Heart left ventricle (tissue), 13 donors: ENCODE data around the gene OR6X1.

Experiments
- POLR2A ChIP-seq, 2 donors: fragments of 450-650 bp; IDR thresholded peaks; one replicate each; pipeline ENCODE4 v1.6.1; 2017; ENCODE audit warnings: antibody characterized with exemption in 2 of 2, mild to moderate bottlenecking in 2 of 2, moderate library complexity in 2 of 2
- TF ChIP-seq, protein P1 (sequence below), 12 donors: fragments of 200-600 bp; sonication (generic) in 4 of 12; IDR thresholded peaks; one replicate each; pipeline versions ENCODE4 v1.5.0 to v1.8.0; 2018 to 2022; ENCODE audit warnings: antibody characterized with exemption in 12 of 12, mild to moderate bottlenecking in 5 of 12
- donor health status: ischemic (EF 13 %, LVEDD 7.1; RV severe dilation, severe dysfunction).
- donor health status: DM: no; HTN: yes; CAD: no.
- donor health status: DM: no; HTN: no; CAD: no.
- donor health status: ischemic (EF 25% LVEDD 6.9; RV normal size, moderate dysfunction).
- donor health status: ischemic (EF 25% LVEDD 5.7; RV mildly dilated, moderate dysfunction).
- donor health status: ischemic (EF 35%, LVEDD 5.7; RV mildly dilated, moderate dysfunction).
- donor health status: nonischemic (EF 11% LVEDD 7.7; RV severe dilation, severe dysfunction).
- donor health status: DM: yes; HTN: yes; CAD: no.
- donor health status: PGD.
- donor health status: ischemic (EF 29% LVEDD 5.4; RV normal size, mild dysfunction).
- donor health status: nonischemic (EF 23%, LVEDD 6.1; RV moderate dilation, normal function).

DNA sequence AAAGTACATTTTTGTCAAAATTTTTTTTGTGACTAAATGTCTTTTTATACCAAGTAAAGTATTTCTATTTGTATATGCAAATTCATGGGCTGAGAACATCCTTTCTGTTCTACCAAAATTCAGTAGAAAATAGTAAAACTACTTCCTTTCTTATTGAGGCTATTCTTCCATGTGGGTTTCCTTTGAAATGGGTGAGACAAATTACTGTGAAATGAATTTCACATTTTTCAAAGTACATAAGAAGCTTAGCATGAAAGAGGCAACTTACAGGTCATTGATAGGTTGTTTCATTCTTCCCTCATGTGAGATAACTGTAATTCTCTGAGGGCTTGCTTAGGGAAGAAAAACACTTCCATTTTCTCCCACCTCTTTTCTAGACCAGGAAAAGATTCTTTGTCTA is 1.0 kb upstream of the OR6X1 start:
- TF ChIP-seq, protein P1, sequence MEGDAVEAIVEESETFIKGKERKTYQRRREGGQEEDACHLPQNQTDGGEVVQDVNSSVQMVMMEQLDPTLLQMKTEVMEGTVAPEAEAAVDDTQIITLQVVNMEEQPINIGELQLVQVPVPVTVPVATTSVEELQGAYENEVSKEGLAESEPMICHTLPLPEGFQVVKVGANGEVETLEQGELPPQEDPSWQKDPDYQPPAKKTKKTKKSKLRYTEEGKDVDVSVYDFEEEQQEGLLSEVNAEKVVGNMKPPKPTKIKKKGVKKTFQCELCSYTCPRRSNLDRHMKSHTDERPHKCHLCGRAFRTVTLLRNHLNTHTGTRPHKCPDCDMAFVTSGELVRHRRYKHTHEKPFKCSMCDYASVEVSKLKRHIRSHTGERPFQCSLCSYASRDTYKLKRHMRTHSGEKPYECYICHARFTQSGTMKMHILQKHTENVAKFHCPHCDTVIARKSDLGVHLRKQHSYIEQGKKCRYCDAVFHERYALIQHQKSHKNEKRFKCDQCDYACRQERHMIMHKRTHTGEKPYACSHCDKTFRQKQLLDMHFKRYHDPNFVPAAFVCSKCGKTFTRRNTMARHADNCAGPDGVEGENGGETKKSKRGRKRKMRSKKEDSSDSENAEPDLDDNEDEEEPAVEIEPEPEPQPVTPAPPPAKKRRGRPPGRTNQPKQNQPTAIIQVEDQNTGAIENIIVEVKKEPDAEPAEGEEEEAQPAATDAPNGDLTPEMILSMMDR (IDR thresholded peaks at IDR 0.05), result no peak
- no peak for TF ChIP-seq POLR2A (IDR thresholded peaks at IDR 0.05)
